SK-N-SH (cell line): ENCODE measurements around the gene TRAF4.

Source experiments
- POLR2AphosphoS5 ChIP-seq: IDR thresholded peaks from 2 replicates; pipeline ENCODE4 v1.6.1; 2012; ENCODE audit warnings: low read depth, low read length
- RAD21 ChIP-seq: IDR thresholded peaks from 2 replicates; pipeline ENCODE4 v1.6.1; 2012; ENCODE audit warnings: mild to moderate bottlenecking, low read length
- TF ChIP-seq, protein P1 (sequence below): IDR thresholded peaks from 2 replicates; pipeline ENCODE4 v1.4.0; 2012; ENCODE audit warnings: low read depth
- TF ChIP-seq, protein P2 (sequence below): fragments of 200-600 bp; sonication (generic); IDR thresholded peaks from 2 replicates; pipeline ENCODE4 v1.6.1; 2017; ENCODE audit warnings: antibody characterized with exemption, mild to moderate bottlenecking, moderate library complexity
- TF ChIP-seq, protein P3 (sequence below): IDR thresholded peaks from 2 replicates; pipeline ENCODE4 v1.6.1; 2012; ENCODE audit warnings: mild to moderate bottlenecking, low read depth, low read length, moderate library complexity

DNA sequence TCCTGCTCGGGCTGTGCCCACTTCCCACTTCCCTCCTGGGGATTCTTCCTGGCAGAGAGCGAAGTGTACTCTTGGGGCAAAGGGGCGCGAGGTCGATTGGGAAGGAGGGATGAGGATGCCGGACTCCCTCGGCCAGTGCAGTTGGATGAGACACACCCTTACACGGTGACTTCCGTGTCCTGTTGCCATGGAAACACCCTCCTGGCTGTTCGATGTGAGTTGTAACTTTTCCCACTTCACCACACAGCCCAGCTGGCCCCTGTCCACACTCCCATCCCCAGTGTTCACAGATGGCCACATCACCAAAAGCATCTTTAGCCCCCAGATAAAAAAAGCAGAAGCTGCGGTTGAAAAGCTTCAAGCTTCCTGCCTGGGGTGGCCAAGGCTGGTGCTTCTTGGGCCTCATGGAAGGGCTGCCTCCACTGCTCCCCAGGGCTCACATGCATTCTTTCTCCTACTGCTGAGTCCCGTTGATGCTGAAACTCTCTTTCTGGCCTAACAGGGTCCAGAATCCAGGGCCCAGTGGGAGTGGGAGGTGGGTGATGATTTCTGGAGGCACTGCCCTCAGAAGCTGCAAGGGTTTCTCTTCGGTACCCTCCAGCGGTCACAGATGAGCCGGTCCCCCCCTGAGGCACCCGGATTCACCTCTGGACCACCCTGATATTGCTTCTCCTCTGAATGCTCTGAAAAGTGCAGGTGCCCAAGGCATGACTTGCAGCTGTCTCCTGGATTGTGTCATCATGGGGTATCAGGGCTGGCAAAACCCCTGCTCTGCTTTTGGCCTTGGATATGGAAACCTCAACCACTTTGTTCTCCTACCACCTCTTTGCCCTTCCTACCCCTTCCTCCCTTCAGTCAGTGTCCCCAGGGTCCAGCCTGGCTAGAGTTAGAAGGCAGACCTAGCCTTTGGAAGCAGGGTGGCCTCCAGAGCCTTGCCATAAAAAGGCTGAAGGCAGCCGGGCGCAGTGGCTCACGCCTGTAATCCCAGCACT lies 2.2 kb upstream of the TRAF4 start:
- TF ChIP-seq, protein P1, sequence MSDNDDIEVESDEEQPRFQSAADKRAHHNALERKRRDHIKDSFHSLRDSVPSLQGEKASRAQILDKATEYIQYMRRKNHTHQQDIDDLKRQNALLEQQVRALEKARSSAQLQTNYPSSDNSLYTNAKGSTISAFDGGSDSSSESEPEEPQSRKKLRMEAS: no peak
- TF ChIP-seq RAD21 (no peak), POLR2AphosphoS5 (no peak)
- TF ChIP-seq, protein P2, sequence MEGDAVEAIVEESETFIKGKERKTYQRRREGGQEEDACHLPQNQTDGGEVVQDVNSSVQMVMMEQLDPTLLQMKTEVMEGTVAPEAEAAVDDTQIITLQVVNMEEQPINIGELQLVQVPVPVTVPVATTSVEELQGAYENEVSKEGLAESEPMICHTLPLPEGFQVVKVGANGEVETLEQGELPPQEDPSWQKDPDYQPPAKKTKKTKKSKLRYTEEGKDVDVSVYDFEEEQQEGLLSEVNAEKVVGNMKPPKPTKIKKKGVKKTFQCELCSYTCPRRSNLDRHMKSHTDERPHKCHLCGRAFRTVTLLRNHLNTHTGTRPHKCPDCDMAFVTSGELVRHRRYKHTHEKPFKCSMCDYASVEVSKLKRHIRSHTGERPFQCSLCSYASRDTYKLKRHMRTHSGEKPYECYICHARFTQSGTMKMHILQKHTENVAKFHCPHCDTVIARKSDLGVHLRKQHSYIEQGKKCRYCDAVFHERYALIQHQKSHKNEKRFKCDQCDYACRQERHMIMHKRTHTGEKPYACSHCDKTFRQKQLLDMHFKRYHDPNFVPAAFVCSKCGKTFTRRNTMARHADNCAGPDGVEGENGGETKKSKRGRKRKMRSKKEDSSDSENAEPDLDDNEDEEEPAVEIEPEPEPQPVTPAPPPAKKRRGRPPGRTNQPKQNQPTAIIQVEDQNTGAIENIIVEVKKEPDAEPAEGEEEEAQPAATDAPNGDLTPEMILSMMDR: no peak
- TF ChIP-seq, protein P3, sequence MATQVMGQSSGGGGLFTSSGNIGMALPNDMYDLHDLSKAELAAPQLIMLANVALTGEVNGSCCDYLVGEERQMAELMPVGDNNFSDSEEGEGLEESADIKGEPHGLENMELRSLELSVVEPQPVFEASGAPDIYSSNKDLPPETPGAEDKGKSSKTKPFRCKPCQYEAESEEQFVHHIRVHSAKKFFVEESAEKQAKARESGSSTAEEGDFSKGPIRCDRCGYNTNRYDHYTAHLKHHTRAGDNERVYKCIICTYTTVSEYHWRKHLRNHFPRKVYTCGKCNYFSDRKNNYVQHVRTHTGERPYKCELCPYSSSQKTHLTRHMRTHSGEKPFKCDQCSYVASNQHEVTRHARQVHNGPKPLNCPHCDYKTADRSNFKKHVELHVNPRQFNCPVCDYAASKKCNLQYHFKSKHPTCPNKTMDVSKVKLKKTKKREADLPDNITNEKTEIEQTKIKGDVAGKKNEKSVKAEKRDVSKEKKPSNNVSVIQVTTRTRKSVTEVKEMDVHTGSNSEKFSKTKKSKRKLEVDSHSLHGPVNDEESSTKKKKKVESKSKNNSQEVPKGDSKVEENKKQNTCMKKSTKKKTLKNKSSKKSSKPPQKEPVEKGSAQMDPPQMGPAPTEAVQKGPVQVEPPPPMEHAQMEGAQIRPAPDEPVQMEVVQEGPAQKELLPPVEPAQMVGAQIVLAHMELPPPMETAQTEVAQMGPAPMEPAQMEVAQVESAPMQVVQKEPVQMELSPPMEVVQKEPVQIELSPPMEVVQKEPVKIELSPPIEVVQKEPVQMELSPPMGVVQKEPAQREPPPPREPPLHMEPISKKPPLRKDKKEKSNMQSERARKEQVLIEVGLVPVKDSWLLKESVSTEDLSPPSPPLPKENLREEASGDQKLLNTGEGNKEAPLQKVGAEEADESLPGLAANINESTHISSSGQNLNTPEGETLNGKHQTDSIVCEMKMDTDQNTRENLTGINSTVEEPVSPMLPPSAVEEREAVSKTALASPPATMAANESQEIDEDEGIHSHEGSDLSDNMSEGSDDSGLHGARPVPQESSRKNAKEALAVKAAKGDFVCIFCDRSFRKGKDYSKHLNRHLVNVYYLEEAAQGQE: no peak
